SJSA1 (cell line): ENCODE data around the gene LDLR. TPM values are rescaled to one million over a fixed set of nuclear protein-coding genes. Genes with fewer than 3 reads are reported as not detected.
"Not testable (repeated sequence)": the region's sequence is repeated elsewhere in the genome, so short reads cannot be mapped to it uniquely, and the experiment has no call there.

Experiments used
- DNase-seq, 2 experiments: peaks; one replicate each; pipeline ENCODE4 v3.0.0-alpha.2; 2015 to 2020; ENCODE audit warnings: low spot score in 2 of 2, low read depth in 1 of 2
- H3K27ac ChIP-seq: fragments of 250-450 bp; sonication (Bioruptor Pico); 2 replicates; pipeline ENCODE4 v1.5.1; 2020; ENCODE audit warnings: mild to moderate bottlenecking, moderate library complexity
- H3K27me3 ChIP-seq: fragments of 250-450 bp; sonication (Bioruptor Pico); replicated peaks from 2 replicates; pipeline ENCODE4 v1.5.1; 2020; ENCODE audit warnings: mild to moderate bottlenecking, moderate library complexity
- H3K36me3 ChIP-seq: fragments of 250-450 bp; sonication (Bioruptor Pico); 2 replicates; pipeline ENCODE4 v1.5.1; 2020; ENCODE audit warnings: mild to moderate bottlenecking
- H3K4me1 ChIP-seq: fragments of 250-450 bp; sonication (Bioruptor Pico); replicated peaks from 2 replicates; pipeline ENCODE4 v1.6.1; 2021; ENCODE audit warnings: mild to moderate bottlenecking
- H3K4me3 ChIP-seq: fragments of 250-450 bp; sonication (Bioruptor Pico); 2 replicates; pipeline ENCODE4 v1.5.1; 2020; ENCODE audit warnings: mild to moderate bottlenecking
- H3K9me3 ChIP-seq: fragments of 250-450 bp; sonication (Bioruptor Pico); replicated peaks from 2 replicates; pipeline ENCODE4 v1.5.1; 2020; ENCODE audit warnings: mild to moderate bottlenecking
- total RNA-seq: library from RNA; depleted of rRNA; stranded (reverse); fragments of >200 nt; shearing (Covaris generic); gene quantifications from 2 replicates; pipeline ENCODE4 v1.2.3, GENCODE V29; 2014

The LDLR gene
- total RNA-seq, 1 experiment from 2014 or later = 115 TPM

DNA sequence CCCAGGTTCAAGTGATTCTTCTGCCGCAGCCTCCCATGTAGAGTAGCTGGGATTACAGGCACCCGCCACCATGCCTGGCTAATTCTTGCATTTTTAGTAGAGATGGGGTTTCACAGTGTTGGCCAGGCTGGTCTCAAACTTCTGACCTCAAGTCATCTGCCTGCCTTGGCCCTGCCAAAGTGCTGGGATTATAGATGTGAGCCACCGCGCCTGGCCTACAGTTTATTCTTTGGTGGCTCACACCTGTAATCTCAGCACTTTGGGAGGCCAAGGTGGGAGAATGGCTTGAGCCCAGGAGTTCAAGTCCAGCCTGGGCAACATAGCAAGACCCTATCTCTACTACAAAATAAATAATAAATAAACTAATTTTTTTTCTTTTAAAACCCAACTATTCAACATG lies 34.9 kb downstream of the LDLR start:
- H3K4me1 ChIP-seq, H3K27me3 ChIP-seq, H3K9me3 ChIP-seq, DNase-seq, H3K4me3 ChIP-seq, H3K27ac ChIP-seq: not testable (repeated sequence)
- H3K36me3 ChIP-seq = peaks cover 93% of the 10 kb centered on the region

DNA sequence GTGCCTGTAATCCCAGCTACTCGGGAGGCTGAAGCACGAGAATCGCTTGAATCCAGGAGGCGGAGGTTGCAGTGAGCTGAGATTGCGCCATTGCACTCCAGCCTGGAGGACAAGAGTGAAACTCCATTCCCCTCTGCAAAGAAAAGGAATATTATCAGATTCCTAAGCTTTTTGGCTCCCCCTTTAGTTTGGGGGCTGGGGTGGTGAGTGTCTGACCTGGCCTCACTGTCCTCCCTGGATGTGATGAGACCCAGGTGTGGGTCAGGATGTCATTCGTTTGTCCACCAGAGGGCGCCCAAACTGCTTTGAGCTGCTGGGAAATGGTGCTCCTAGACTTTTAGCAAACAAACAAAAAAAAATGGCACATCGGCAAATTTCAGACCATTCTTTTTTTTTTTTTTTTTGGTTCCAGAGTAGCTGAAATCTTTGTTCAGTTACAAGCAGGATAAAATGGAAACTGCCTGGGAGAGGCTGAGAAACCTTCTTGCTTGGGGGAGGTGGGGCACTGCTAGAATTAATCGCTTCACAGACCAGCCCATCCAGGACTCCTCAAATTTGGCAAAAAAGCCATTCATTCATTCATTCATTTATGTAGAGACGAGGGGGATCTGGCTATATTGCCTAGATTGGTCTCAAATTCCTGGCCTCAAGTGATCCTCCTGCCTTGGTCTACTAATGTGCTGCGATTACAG lies 36.9 kb downstream of the LDLR start:
- H3K9me3 ChIP-seq = no peaks in the 10 kb centered on the region
- H3K4me1 ChIP-seq = peaks cover 9% of the 10 kb centered on the region
- H3K4me3 ChIP-seq = no peak overlapping the region
- H3K27ac ChIP-seq = no peak overlapping the region
- DNase-seq = peak; percentile 77 to 80
- H3K27me3 ChIP-seq = no peaks in the 10 kb centered on the region
- peaks cover 93% of the 10 kb centered on the region for H3K36me3 ChIP-seq

- Histone ChIP-seq H3K27ac (no peak overlapping the region), H3K4me1 (peaks cover 17% of the 10 kb centered on the region), H3K4me3 (no peak overlapping the region), H3K9me3 (no peaks in the 10 kb centered on the region), H3K36me3 (peaks cover 98% of the 10 kb centered on the region), H3K27me3 (no peaks in the 10 kb centered on the region)
- DNase-seq = no peak
Measured at GRCh38 chr19:11127905-11128304, 38.6 kb downstream of the LDLR start.

- Histone ChIP-seq H3K9me3 (no peaks in the 10 kb centered on the region), H3K27ac (no peak overlapping the region), H3K4me1 (peaks cover 17% of the 10 kb centered on the region), H3K4me3 (no peak overlapping the region), H3K36me3 (peaks cover 78% of the 10 kb centered on the region), H3K27me3 (no peaks in the 10 kb centered on the region)
- DNase-seq = peak; percentile 81 to 88
Measured at GRCh38 chr19:11130824-11131455, 41.7 kb downstream of the LDLR start.

GRCh38 chr19:11131471-11131870 lies 42.2 kb downstream of the LDLR start:
- Histone ChIP-seq H3K4me1 (peaks cover 17% of the 10 kb centered on the region), H3K27me3 (no peaks in the 10 kb centered on the region), H3K36me3 (peaks cover 74% of the 10 kb centered on the region), H3K9me3 (no peaks in the 10 kb centered on the region), H3K27ac (no peak overlapping the region), H3K4me3 (no peak overlapping the region)
- DNase-seq = no peak

- Histone ChIP-seq H3K36me3 (peaks cover 24% of the 10 kb centered on the region), H3K27ac (peak overlapping the region; percentile 100), H3K4me1 (peaks cover 57% of the 10 kb centered on the region), H3K4me3 (no peak overlapping the region), H3K9me3 (no peaks in the 10 kb centered on the region), H3K27me3 (no peaks in the 10 kb centered on the region)
- DNase-seq = no peak
Measured at GRCh38 chr19:11136400-11137101, 47.3 kb downstream of the LDLR start.

- DNase-seq = peak; percentile 93 to 95
Measured at GRCh38 chr19:11137542-11138384, 48.5 kb downstream of the LDLR start.

GRCh38 chr19:11138601-11139300 lies 49.5 kb downstream of the LDLR start:
- Histone ChIP-seq H3K27me3 (no peaks in the 10 kb centered on the region), H3K27ac (peak overlapping the region; percentile 100), H3K9me3 (peaks cover 3% of the 10 kb centered on the region; the same call in 1 of the 2 replicates), H3K4me1 (peaks cover 74% of the 10 kb centered on the region), H3K36me3 (peaks cover 23% of the 10 kb centered on the region), H3K4me3 (no peak overlapping the region)
- peak; percentile 97 to 98 for DNase-seq

More at GRCh38 chr19:11137542-11138384, 48.5 kb downstream of the LDLR start:
- peaks cover 2% of the 10 kb centered on the region; the same call in 1 of the 2 replicates for H3K9me3 ChIP-seq
- peaks cover 20% of the 10 kb centered on the region for H3K36me3 ChIP-seq
- H3K4me1 ChIP-seq = peaks cover 65% of the 10 kb centered on the region
- peak overlapping the region; percentile 100 for H3K27ac ChIP-seq
- H3K27me3 ChIP-seq = no peaks in the 10 kb centered on the region
- H3K4me3 ChIP-seq = no peak overlapping the region

DNA sequence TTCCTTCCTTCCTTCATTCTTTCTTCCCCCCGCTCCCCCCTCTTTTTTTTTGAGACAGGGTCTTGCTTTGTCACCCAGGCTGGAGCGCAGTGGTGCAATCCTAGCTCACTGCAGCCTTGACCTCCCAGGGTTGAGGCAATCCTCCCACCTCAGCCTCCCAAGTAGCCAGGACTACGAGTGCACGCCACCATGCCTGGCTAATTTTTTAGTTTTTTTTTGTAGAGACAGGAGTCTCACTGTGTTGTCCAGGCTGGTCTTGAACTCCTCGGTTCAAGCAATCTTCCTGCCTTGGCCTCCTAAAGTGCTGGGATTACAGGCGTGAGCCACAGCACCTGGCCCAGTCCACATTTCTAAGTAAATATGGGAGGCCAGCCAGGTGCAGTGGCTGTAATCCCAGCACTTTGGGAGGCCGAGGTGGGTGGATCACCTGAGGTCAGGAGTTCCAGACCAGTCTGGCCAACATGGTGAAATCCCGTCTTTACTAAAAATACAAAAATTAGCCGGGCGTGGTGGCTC lies 50.8 kb downstream of the LDLR start:
- not testable (repeated sequence) for H3K9me3 ChIP-seq, H3K4me3 ChIP-seq, H3K27me3 ChIP-seq, DNase-seq
- H3K27ac ChIP-seq = peak overlapping the region; percentile 100
- H3K36me3 ChIP-seq = peaks cover 25% of the 10 kb centered on the region
- peaks cover 79% of the 10 kb centered on the region for H3K4me1 ChIP-seq

GRCh38 chr19:11140896-11141295 lies 51.6 kb downstream of the LDLR start:
- Histone ChIP-seq H3K4me1 (peaks cover 79% of the 10 kb centered on the region), H3K9me3 (peaks cover 3% of the 10 kb centered on the region; the same call in 1 of the 2 replicates)

DNA sequence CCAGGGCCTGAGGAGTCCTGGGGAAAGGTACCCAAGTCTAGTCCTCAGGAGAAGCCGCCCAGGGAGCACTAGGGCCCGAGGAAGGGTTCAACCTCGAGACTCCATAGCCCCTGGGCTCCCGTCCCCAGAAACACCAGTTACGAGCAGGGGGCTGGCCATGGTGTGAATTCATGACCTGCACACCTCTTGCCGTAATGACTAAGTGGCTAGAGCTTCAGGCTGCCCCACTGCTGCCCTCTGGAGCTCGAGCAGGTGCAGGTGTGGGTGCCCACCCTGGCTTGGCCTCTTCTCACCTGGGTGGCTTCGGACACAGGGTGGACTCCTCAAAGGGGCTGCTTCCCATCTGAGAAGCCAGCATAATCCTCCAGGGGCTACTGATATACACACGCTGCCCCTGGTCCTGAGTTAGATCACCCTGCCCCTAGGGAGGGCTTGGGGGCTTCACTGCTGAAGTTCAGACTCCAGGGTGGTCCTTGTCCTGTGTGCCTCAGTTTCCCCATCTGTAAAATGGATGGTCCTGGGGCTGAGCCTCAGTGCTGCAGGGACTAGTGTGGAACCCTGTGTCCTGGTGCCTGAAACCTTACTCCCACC lies 52.8 kb downstream of the LDLR start:
- peak overlapping the region; percentile 6; the same call in 1 of the 2 replicates for H3K4me3 ChIP-seq
- peaks cover 45% of the 10 kb centered on the region for H3K36me3 ChIP-seq
- H3K4me1 ChIP-seq = peaks cover 72% of the 10 kb centered on the region
- peak in 1 of 2 experiments; percentile 82 for DNase-seq
- no peaks in the 10 kb centered on the region for H3K27me3 ChIP-seq
- H3K27ac ChIP-seq = peak overlapping the region; percentile 100
- peaks cover 3% of the 10 kb centered on the region; the same call in 1 of the 2 replicates for H3K9me3 ChIP-seq

More at GRCh38 chr19:11140896-11141295, 51.6 kb downstream of the LDLR start:
- DNase-seq = peak; percentile 95 to 96
- Histone ChIP-seq H3K4me3 (no peak overlapping the region), H3K27ac (peak overlapping the region; percentile 100), H3K36me3 (peaks cover 34% of the 10 kb centered on the region), H3K27me3 (no peaks in the 10 kb centered on the region)

DNA sequence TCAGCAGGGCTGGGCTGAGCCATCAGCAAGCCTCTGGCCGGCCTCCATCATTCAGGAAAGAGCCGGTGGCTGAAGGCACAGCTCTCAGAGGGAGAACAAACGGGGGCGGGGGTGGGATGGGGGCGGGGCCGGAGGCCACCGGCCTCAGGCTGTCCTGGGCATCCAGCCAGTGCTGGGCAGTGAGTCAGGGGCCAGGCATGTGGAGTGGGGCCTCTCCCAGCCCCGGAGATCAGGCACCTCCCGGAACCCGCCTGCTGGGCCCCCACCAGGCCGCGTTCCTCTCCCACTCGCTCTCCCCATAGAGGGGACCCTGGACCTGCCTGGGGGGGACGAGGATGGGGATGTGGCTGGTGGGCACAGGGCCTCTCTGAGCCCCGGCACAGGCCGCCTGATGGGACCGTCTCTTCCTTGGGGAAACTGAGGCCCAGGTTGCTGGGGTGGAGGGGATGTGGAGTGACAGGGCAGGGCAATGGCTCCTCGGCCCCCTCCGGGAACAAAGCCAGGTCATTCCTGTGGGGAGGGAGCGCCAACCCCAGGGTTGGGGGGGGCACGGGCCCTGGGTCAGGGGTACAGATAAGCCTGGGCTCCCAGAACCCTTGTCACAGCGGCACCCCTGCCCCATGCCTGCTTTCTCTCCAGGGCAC lies 53.4 kb downstream of the LDLR start:
- H3K9me3 ChIP-seq = peaks cover 3% of the 10 kb centered on the region; the same call in 1 of the 2 replicates
- H3K36me3 ChIP-seq = peaks cover 51% of the 10 kb centered on the region
- H3K27me3 ChIP-seq = no peaks in the 10 kb centered on the region
- H3K4me3 ChIP-seq = peak overlapping the region; percentile 13
- H3K4me1 ChIP-seq = peaks cover 66% of the 10 kb centered on the region
- DNase-seq = peak; percentile 97 to 98
- peak overlapping the region; percentile 100 for H3K27ac ChIP-seq
